WTC11 (cell line): Measurements from ENCODE around the gene GABRG3.

Experiments used
- ATF1 ChIP-seq: sonication (generic); formaldehyde crosslinking; IDR thresholded peaks from 2 replicates; pipeline ENCODE4 v1.8.1; 2023; ENCODE audit warnings: mild to moderate bottlenecking, moderate library complexity, missing genetic modification reagents
- TF ChIP-seq, protein P1 (sequence below): sonication (generic); formaldehyde crosslinking; IDR thresholded peaks from 2 replicates; pipeline ENCODE4 v1.8.1; 2022; ENCODE audit warnings: mild to moderate bottlenecking, moderate library complexity, missing genetic modification reagents

DNA sequence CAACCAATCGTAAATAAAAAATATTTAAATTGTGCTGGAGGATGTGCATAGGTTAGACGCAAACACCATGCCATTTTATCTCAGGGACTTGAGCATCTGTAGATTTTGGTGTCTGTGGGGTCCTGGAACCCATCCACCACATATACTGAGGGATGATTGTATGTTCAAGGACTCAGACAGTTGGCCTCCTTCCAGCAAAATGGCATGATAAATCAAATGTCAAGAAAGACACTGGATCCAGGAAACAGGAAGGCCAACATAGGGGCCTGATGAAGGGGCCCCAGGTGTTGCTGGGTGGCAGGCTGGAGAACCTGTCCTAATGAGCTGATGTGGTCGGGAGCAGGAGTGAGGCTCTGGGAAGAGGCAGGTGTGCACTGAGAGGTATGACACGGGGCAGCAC lies 289.5 kb downstream of the GABRG3 start:
- TF ChIP-seq, protein P1, sequence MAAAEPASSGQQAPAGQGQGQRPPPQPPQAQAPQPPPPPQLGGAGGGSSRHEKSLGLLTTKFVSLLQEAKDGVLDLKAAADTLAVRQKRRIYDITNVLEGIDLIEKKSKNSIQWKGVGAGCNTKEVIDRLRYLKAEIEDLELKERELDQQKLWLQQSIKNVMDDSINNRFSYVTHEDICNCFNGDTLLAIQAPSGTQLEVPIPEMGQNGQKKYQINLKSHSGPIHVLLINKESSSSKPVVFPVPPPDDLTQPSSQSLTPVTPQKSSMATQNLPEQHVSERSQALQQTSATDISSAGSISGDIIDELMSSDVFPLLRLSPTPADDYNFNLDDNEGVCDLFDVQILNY: no peak
- TF ChIP-seq ATF1 (CRISPR knock-in tag): no peak
